ENCODE data around the gene NUPR2. TPM values are rescaled to one million over a fixed set of nuclear protein-coding genes. Genes with fewer than 3 reads are reported as not detected.
"Not testable (repeated sequence)": the region's sequence is repeated elsewhere in the genome, so short reads cannot be mapped to it uniquely, and the experiment has no call there.

The NUPR2 gene
- total RNA-seq, 1 experiment from 2014 or later: not detected

DNA sequence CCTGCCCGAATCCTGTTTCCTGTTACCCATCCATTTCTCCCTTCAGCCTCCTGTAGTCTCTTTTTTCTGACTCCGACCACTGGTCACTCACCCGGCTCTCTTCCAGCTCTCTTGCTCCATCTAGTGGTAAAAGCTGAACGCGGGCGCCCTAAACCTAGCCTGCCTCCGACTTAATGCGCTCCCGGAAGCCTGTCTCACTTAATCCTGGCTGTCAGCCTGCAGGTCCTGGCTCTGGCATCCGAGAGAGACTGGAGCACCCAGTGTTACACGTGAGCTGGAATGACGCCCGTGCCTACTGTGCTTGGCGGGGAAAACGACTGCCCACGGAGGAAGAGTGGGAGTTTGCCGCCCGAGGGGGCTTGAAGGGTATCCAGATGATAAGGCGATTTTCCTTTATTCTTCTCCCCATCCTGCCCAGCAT, 41.8 kb downstream of the NUPR2 start:
- Histone ChIP-seq H3K4me3 (no peak overlapping the region), H3K27me3 (no peaks in the 10 kb centered on the region), H3K4me1 (no peaks in the 10 kb centered on the region), H3K27ac (no peak overlapping the region), H3K9me3 (replicated peaks) (no peaks in the 10 kb centered on the region), H3K36me3 (peaks cover 23% of the 10 kb centered on the region)
- peak; percentile 71 to 90 for DNase-seq

DNA sequence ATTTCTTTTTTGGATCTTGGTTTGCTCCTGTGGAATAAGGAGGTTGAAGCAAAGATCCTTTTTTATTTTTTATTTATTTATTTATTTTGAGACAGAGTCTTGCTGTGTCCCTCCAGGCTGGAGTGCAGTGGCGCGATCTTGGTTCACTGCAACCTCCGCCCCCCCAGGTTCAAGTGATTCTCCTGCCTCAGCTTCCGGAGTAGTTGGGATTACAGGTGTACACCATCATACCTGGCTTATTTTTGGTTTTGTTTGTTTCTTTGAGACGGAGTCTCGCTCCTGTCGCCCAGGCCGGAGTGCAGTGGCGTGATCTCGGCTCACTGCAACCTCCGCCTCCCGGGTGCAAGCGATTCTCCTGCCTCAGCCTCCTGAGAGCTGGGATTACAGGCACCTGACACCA, 49.8 kb downstream of the NUPR2 start:
- DNase-seq; H3K4me1 ChIP-seq; H3K27me3 ChIP-seq; H3K27ac ChIP-seq; H3K9me3 ChIP-seq (replicated peaks); H3K4me3 ChIP-seq: not testable (repeated sequence)
- peaks cover 45% of the 10 kb centered on the region for H3K36me3 ChIP-seq

Other genes starting within 250 kb of the NUPR2 start
- gene ZNF713, start 229.0 kb downstream of the NUPR2 start, total RNA-seq (2014; rRNA removed; shearing (Covaris generic)): 9.0 and 10.1 TPM in 2 replicates
- gene MRPS17, start 164.5 kb downstream of the NUPR2 start, total RNA-seq (2014; rRNA removed; shearing (Covaris generic)): 40.3 TPM in 2 replicates
- gene NIPSNAP2, start 151.8 kb downstream of the NUPR2 start, total RNA-seq (2014; rRNA removed; shearing (Covaris generic)): 59.1 and 63.7 TPM in 2 replicates
- 39.6 and 53.2 TPM in 2 replicates for gene PSPH, start 65.0 kb downstream of the NUPR2 start, total RNA-seq (2014; rRNA removed; shearing (Covaris generic))
- 484 and 522 TPM in 2 replicates for gene CCT6A, start 64.7 kb downstream of the NUPR2 start, total RNA-seq (2014; rRNA removed; shearing (Covaris generic))
- 73.9 and 78.9 TPM in 2 replicates for gene SUMF2, start 52.1 kb downstream of the NUPR2 start, total RNA-seq (2014; rRNA removed; shearing (Covaris generic))
- gene PHKG1, start 23.5 kb downstream of the NUPR2 start, total RNA-seq (2014; rRNA removed; shearing (Covaris generic)): 1.1 and 1.4 TPM in 2 replicates
- 603 and 727 TPM in 2 replicates for gene CHCHD2, start 9.9 kb downstream of the NUPR2 start, total RNA-seq (2014; rRNA removed; shearing (Covaris generic))